ENCODE results near the gene NCOA4. TPM values are rescaled to one million over a fixed set of nuclear protein-coding genes. Genes with fewer than 3 reads are reported as not detected.

The NCOA4 gene
- total and polyA plus RNA-seq, 2 of the 8 experiments (the other 6 are each of a cell fraction or from before 2014, with no cell fraction given): 28.9 to 65.2 TPM

GRCh38 chr10:46073564-46073963 is 43.1 kb upstream of the NCOA4 start:
- no peak overlapping the region for H2AFZ ChIP-seq (ENCODE audit: low read length)
- no peak overlapping the region for H4K8ac ChIP-seq (ENCODE audit: extremely low read depth, insufficient read depth, low read length)
- no peaks in the 10 kb centered on the region for H3K27me3 ChIP-seq (replicated peaks in 1 of 4; ENCODE audit: control insufficient read depth in 3 of 4, extremely low read depth in 1 of 4, insufficient read depth in 3 of 4, low read length in 3 of 4)
- no peak overlapping the region for H3K56ac ChIP-seq (replicated peaks; ENCODE audit: insufficient read length, low read depth, low read length)
- H3K9me3 ChIP-seq (ENCODE audit: insufficient read depth in 2 of 2, low read depth in 1 of 2, low read length in 1 of 2): no peaks in the 10 kb centered on the region
- no peak overlapping the region for H2BK20ac ChIP-seq (ENCODE audit: low read length)
- H3K4me1 ChIP-seq (replicated peaks in 1 of 4; ENCODE audit: control insufficient read depth in 3 of 4, insufficient read depth in 4 of 4, low read length in 3 of 4): peaks cover 0 to 3% (median 0%) of the 10 kb centered on the region in 4 experiments; a peak in 1 of 7 replicates
- ChIA-PET CTCF (ENCODE audit: partially characterized antibody) (no interaction called here), POLR2A (ENCODE audit: partially characterized antibody) (no interaction called here)
- H3K18ac ChIP-seq (ENCODE audit: extremely low read depth, low read length): no peak overlapping the region
- H2BK120ac ChIP-seq (replicated peaks; ENCODE audit: low read depth, low read length): no peak overlapping the region
- H4K5ac ChIP-seq (ENCODE audit: insufficient read length, low read depth, low read length): no peak overlapping the region
- H3K4me3 ChIP-seq (ENCODE audit: extremely low read depth in 1 of 4, insufficient read depth in 2 of 4, low read depth in 3 of 4, low read length in 4 of 4): no peak overlapping the region
- 78% methylated on average over 1 of the region's 1 CpG; no CpG with 5 or more reads in 1 of the 2 experiments for WGBS, 2 experiments (ENCODE audit: extremely low coverage in 1 of 2, insufficient coverage in 1 of 2, insufficient read length in 1 of 2, insufficient replicate concordance in 2 of 2, low coverage in 1 of 2, low lambda C conversion rate in 2 of 2, missing lambda C conversion rate in 1 of 2)
- no peaks in the 10 kb centered on the region for H4K20me1 ChIP-seq (replicated peaks in 1 of 2; ENCODE audit: control insufficient read depth in 1 of 2, insufficient read depth in 2 of 2, low read length in 2 of 2)
- H3K23ac ChIP-seq (ENCODE audit: insufficient read length): no peak overlapping the region
- FAIRE-seq (no peak), DNase-seq (ENCODE audit: low read depth in 1 of 2, low spot score in 2 of 2) (no peak)
- no peaks in the 10 kb centered on the region for H3K79me2 ChIP-seq (ENCODE audit: control insufficient read depth in 1 of 2, insufficient read depth in 2 of 2, low read length in 2 of 2)
- H3K27ac ChIP-seq (ENCODE audit: low read depth, low read length): no peak overlapping the region
- no peak overlapping the region for H2AK5ac ChIP-seq (ENCODE audit: low read depth, low read length)
- no peak overlapping the region for H2BK5ac ChIP-seq (ENCODE audit: low read depth, low read length)
- no peaks in the 10 kb centered on the region for H3K36me3 ChIP-seq (ENCODE audit: control insufficient read depth in 2 of 4, insufficient read depth in 4 of 4, low read length in 3 of 4)
- no peak overlapping the region for H2BK12ac ChIP-seq (ENCODE audit: low read depth, low read length)
- H3K9ac ChIP-seq (replicated peaks in 1 of 4; ENCODE audit: extremely low read depth in 1 of 4, low read depth in 3 of 4, low read length in 3 of 4): no peak overlapping the region
- no peak overlapping the region for H3K14ac ChIP-seq (ENCODE audit: insufficient read length)
- H4K91ac ChIP-seq (replicated peaks; ENCODE audit: insufficient read length, low read length): no peak overlapping the region
- no peak overlapping the region for H2BK15ac ChIP-seq (ENCODE audit: low read length)
- no peak for TF ChIP-seq TCF12 (IDR thresholded peaks at IDR 0.05; ENCODE audit: low read depth, low read length)
- TF ChIP-seq TEAD4 (IDR thresholded peaks at IDR 0.05; ENCODE audit: low read depth, low read length): no peak
- no peak for TF ChIP-seq MAFK (IDR thresholded peaks at IDR 0.05; ENCODE audit: low read depth, low read length)
- TF ChIP-seq, protein P1, sequence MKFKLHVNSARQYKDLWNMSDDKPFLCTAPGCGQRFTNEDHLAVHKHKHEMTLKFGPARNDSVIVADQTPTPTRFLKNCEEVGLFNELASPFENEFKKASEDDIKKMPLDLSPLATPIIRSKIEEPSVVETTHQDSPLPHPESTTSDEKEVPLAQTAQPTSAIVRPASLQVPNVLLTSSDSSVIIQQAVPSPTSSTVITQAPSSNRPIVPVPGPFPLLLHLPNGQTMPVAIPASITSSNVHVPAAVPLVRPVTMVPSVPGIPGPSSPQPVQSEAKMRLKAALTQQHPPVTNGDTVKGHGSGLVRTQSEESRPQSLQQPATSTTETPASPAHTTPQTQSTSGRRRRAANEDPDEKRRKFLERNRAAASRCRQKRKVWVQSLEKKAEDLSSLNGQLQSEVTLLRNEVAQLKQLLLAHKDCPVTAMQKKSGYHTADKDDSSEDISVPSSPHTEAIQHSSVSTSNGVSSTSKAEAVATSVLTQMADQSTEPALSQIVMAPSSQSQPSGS (IDR thresholded peaks at IDR 0.05; ENCODE audit: low read length): no peak
- TF ChIP-seq RXRA (IDR thresholded peaks at IDR 0.05; ENCODE audit: insufficient read depth, low read depth, low read length): no peak
- no peak for TF ChIP-seq SIRT6 (IDR thresholded peaks at IDR 0.05; ENCODE audit: low read length)
- no peak for TF ChIP-seq KDM1A (IDR thresholded peaks at IDR 0.05; ENCODE audit: borderline replicate concordance, low read length)
- TF ChIP-seq JUN (IDR thresholded peaks at IDR 0.05; ENCODE audit: low read depth, low read length): no peak
- no peak for TF ChIP-seq CEBPB (IDR thresholded peaks at IDR 0.05; ENCODE audit: low read depth, low read length)
- H3K79me1 ChIP-seq (ENCODE audit: low read depth, low read length): no peaks in the 10 kb centered on the region
- H3K23me2 ChIP-seq (ENCODE audit: low read depth, low read length): no peaks in the 10 kb centered on the region
- no peak overlapping the region for H3K4me2 ChIP-seq (ENCODE audit: insufficient read depth in 1 of 2, low read depth in 2 of 2, low read length in 2 of 2)
- H3K4ac ChIP-seq (replicated peaks; ENCODE audit: insufficient read length, low read depth, low read length): no peak overlapping the region
